CD4-positive, alpha-beta T cell treated with Interferon alpha-2 for 1 hour (primary cell): ENCODE data around the gene DEFB118.
"Not testable (repeated sequence)": the region's sequence is repeated elsewhere in the genome, so short reads cannot be mapped to it uniquely, and the experiment has no call there.

Experiments
- DNase-seq, 2 donors: peaks; one replicate each; pipeline ENCODE4 v3.0.0-alpha.2; 2020 to 2022

The DEFB118 gene

DNA sequence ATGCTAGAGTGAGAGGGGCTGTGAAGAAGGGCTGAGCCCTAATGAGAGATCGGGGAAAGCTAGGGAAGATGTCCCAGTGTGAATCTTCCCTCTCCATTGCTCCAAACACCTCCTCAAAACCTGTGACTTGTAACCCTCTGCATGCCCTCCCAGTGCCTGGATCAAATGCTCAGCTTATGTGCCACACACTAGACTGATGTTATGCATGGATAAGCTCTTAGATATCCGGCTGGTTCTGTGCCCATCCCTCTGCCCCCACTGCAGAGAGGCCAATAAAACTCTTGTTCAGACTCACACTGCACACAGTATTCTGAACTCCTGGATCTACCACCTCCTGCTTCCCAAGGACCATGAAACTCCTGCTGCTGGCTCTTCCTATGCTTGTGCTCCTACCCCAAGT is at the start of gene DEFB118:
DEFB118 (plus strand) TSS at position 301 of the 400 bp plus-strand sequence; CDS start at position 351, 50 bp downstream.
- DNase-seq = no peak

GRCh38 chr20:31322504-31322903 is 45.9 kb upstream of the DEFB118 start:
- no peak for DNase-seq

- DNase-seq = no peak
Observed at GRCh38 chr20:31330893-31331292, 37.5 kb upstream of the DEFB118 start.

DNA sequence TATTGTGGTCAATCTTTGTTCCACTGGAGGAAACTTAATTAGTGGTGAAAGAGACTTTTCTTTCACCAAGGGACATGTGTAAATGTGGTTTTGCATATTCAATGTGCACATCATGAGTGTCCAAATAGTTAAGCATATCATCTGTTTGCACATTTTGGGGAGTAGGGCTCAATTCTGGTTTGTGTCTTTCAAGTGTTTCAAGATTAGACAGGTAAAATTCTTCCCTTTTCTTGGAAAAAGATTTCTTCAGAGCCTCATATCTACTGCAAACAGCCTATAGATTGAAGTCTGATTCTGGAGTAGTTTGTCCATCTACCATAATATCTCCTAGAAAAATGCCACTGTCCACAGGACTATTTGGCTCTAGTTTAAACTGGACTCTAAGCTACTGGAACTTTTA is 26.9 kb upstream of the DEFB118 start:
- no peak for DNase-seq

DNA sequence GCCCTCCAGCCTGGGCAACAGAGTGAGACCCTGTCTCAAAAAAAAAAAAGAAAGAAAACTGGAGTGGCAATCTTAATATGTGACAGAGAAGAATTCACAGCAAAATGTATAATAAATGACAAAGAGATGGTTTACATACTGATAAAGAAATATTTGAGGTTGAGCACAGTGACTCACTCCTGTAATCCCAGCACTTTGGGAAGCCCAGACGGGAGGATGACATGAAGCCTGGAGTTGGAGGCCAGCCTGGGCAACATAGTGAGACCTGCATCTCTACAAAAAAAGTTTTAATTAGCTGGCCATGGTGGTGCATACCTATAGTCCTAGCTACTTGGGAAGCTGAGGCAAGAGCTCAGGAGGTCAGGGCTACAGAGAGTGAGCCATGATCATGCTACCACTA is 12.4 kb upstream of the DEFB118 start:
- DNase-seq = no peak

- DNase-seq = no peak
Observed at GRCh38 chr20:31363295-31363694, 5.1 kb upstream of the DEFB118 start.

GRCh38 chr20:31364272-31364671 is 4.1 kb upstream of the DEFB118 start:
- not testable (repeated sequence) for DNase-seq

- DNase-seq = no peak
Observed at GRCh38 chr20:31374346-31374745, 5.9 kb downstream of the DEFB118 start.

- DNase-seq = no peak
Observed at GRCh38 chr20:31390490-31390889, 22.1 kb downstream of the DEFB118 start, which contains the start of gene DEFB119. Gene DEFB119, minus strand, starts transcription at chr20:31390590. Its CDS starts 107 bp downstream, at chr20:31390483.

GRCh38 chr20:31392836-31393235 is 24.4 kb downstream of the DEFB118 start:
- no peak for DNase-seq

DNA sequence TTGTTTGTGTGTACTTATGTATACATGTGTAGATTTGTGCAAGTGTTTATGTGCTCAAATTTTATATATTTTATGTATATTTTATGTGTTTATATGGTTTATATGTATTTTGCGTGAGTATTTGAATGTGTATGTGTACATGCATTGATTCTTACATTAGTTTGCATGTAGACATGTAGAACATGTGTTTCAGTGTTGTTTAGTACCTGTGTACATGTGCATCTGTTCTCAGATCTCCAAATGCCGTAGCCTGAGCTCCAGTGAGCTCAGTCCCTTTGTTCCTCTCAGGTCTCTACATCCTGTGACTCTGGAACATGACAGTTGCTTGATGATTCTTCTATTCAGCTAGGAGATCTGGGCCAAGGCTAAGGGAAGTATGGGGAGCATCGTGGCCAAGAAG is 26.5 kb downstream of the DEFB118 start:
- DNase-seq = no peak

GRCh38 chr20:31403886-31404285 is 35.5 kb downstream of the DEFB118 start:
- no peak for DNase-seq

DNA sequence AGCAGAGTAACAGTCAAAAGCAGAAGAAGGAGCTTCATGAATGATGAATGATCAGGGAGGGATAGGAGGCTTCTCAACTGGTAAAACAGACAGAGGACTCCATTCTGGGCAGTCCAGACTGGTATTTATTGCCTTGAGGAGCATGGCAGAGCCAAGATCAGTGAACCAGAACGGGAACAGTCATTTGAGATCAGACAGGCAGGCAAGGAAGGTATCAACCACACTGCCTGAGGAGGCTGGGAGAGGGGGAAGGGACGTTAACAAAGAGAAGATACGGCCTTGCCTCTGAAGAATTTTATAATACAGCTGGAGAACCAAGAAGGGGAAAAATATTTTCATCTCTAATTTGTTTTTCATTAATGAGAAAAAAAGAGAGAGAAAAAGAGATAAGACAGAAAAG is 37.7 kb downstream of the DEFB118 start, which contains the start of gene DEFB121:
DEFB121 (minus strand) TSS at position 101 of the 400 bp plus-strand sequence; CDS start at position 38, 63 bp downstream.
- DNase-seq = no peak

- DNase-seq = no peak
Observed at GRCh38 chr20:31410011-31410410, 41.6 kb downstream of the DEFB118 start.

DNA sequence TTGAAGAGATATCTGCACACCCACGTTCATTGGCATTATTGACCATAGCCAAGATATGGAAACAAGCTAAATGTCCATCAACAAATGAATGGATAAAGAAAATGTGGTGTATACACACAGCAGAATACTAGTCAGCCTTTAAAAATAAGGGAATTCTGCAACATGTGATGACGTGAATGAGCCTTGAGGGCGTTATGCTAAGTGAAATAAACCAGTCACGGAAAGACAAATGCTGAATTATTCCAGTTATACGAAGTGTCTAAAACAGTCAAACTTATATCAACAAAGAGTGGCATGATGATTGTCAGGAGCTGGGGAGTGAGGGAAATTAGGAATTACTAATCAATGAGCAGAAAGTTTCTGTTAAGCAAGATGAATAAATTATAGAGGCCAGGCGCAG is 46.0 kb downstream of the DEFB118 start:
- DNase-seq = no peak

- no peak for DNase-seq
Observed at GRCh38 chr20:31415653-31416052, 47.3 kb downstream of the DEFB118 start.

GRCh38 chr20:31418307-31418706 is 49.9 kb downstream of the DEFB118 start:
- DNase-seq = no peak
